ENCODE results near the gene PACRG.

Gene PACRG

DNA sequence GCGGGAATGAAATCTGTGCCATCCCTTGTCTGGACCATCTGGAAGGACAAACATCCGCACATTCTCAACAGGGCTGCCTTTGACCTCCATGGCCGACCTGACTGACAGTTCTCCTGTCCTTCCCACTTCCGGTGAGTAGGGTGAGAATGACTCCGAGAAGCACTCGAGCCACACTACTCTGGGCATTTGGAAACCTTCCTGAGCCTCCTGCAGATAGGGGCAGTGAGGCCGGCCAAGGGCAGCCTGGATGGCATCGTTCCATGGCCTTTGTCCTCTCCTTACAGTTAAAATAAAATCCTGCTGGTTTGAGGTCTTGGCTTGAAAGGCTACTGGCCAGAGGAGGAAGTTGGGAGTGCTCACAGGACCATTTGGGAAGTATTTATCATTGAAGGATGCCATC, 615.8 kb downstream of the PACRG start:
- DNase-seq (ENCODE audit: low read depth) = no peak
- TF ChIP-seq, protein P1, sequence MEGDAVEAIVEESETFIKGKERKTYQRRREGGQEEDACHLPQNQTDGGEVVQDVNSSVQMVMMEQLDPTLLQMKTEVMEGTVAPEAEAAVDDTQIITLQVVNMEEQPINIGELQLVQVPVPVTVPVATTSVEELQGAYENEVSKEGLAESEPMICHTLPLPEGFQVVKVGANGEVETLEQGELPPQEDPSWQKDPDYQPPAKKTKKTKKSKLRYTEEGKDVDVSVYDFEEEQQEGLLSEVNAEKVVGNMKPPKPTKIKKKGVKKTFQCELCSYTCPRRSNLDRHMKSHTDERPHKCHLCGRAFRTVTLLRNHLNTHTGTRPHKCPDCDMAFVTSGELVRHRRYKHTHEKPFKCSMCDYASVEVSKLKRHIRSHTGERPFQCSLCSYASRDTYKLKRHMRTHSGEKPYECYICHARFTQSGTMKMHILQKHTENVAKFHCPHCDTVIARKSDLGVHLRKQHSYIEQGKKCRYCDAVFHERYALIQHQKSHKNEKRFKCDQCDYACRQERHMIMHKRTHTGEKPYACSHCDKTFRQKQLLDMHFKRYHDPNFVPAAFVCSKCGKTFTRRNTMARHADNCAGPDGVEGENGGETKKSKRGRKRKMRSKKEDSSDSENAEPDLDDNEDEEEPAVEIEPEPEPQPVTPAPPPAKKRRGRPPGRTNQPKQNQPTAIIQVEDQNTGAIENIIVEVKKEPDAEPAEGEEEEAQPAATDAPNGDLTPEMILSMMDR (IDR thresholded peaks at IDR 0.05; ENCODE audit: low read depth, low read length) = no peak
- TF ChIP-seq MYC (IDR thresholded peaks at IDR 0.05; ENCODE audit: low read depth, low read length) (no peak), POLR2A (IDR thresholded peaks at IDR 0.05; ENCODE audit: extremely low read depth, insufficient read length) (no peak)
- TF ChIP-seq, protein P2, sequence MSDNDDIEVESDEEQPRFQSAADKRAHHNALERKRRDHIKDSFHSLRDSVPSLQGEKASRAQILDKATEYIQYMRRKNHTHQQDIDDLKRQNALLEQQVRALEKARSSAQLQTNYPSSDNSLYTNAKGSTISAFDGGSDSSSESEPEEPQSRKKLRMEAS (IDR thresholded peaks at IDR 0.05; ENCODE audit: low read depth, low read length) = no peak
- H3K4me3 ChIP-seq (ENCODE audit: low read depth, low read length) = no peak overlapping the region

DNA sequence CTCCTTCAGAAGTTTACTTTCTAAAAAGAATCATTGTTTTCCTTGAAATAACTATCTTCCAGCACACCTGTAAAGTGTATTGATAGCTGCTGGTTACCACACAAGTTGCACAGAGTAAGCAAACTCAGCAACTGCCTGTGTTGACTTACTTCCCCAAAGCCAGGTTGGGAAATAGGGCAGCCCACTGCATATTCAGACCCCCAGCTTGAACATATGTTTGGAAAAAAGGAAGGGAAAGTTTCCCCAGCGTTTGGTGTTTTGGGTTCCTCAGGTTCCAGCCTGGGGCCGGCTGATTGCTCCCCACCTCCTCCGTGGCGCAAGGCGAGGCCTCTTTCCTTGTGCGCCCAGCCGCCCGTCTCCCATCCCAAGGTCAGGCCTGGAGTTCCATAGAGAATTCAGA, 616.6 kb downstream of the PACRG start:
- H3K4me3 ChIP-seq (ENCODE audit: low read depth, low read length) = no peak overlapping the region
- peak; percentile 30 for DNase-seq (ENCODE audit: low read depth)
- TF ChIP-seq, protein P2 (IDR thresholded peaks at IDR 0.05; ENCODE audit: low read depth, low read length) = no peak
- TF ChIP-seq, protein P1 (IDR thresholded peaks at IDR 0.05; ENCODE audit: low read depth, low read length) = no peak
- TF ChIP-seq POLR2A (IDR thresholded peaks at IDR 0.05; ENCODE audit: extremely low read depth, insufficient read length) = no peak
- TF ChIP-seq MYC (IDR thresholded peaks at IDR 0.05; ENCODE audit: low read depth, low read length) = no peak

DNA sequence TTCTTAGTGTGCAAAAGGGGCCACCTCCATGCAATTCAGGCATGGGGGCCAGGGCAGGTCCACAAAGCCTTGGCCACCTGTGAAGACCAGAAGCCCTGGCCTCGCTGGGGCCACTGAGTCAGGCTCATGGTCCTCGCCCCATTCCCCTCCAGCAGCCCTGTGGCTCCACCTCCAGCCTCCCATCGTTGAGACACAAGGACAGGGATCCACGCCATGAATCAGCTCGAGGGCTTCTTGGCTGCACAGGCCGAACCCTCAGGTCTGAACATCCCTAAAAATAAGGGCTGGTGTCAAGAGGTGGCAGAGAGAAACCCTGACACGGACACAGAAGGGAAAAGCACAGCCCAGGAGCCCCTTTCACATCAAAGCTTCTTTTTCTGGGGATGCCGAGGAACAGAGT, 618.2 kb downstream of the PACRG start:
- TF ChIP-seq, protein P1 (IDR thresholded peaks at IDR 0.05; ENCODE audit: low read depth, low read length) = no peak
- TF ChIP-seq MYC (IDR thresholded peaks at IDR 0.05; ENCODE audit: low read depth, low read length) (no peak), POLR2A (IDR thresholded peaks at IDR 0.05; ENCODE audit: extremely low read depth, insufficient read length) (no peak)
- TF ChIP-seq, protein P2 (IDR thresholded peaks at IDR 0.05; ENCODE audit: low read depth, low read length) = no peak
- no peak overlapping the region for H3K4me3 ChIP-seq (ENCODE audit: low read depth, low read length)
- no peak for DNase-seq (ENCODE audit: low read depth)

DNA sequence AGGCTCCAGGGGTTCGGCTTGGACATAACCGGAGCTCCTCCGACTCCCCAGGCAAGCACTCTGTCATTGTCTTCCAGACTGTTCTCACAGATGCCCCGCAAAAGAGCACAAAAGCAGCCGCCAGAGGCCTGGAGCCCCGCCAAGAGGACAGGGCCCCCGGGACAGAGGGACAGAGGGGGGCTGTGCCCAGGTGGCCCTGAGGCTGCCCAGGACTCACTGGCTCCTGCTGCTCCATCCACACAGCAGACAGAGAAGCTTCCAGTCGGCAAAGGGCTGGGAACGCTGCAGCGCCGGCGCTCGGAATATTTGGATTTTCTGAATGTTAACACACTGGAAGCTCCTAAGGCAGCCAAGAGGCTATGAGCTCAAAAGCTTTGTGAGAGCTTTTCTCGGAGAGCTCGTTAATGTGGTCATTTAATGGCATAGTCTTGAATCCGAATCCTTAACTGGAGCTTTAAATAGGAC, 618.8 kb downstream of the PACRG start:
- no peak overlapping the region for H3K4me3 ChIP-seq (ENCODE audit: low read depth, low read length)
- DNase-seq (ENCODE audit: low read depth) = no peak
- TF ChIP-seq POLR2A (IDR thresholded peaks at IDR 0.05; ENCODE audit: extremely low read depth, insufficient read length) (no peak), MYC (IDR thresholded peaks at IDR 0.05; ENCODE audit: low read depth, low read length) (no peak)
- TF ChIP-seq, protein P1 (IDR thresholded peaks at IDR 0.05; ENCODE audit: low read depth, low read length) = no peak
- TF ChIP-seq, protein P2 (IDR thresholded peaks at IDR 0.05; ENCODE audit: low read depth, low read length) = no peak

DNA sequence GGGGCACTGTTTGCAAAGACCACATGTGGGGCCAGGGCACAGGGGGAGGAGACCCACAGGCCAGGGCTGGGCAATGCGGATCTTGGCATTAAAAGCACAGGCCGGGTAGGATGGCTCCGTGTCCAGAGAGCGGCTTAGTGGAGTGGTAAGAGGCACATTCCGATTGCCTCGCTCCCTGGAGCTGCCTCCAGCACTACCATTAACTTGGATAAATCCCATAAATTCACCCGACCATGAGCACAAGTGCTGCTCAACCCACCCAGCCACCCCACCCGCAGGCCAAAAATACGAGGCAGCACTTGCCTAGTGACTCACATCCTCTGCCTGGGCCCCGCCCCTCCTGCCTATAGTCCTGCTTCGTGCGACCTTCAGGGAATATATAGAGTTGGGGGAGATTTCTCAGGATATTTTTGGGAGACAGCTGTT, 619.3 kb downstream of the PACRG start:
- H3K4me3 ChIP-seq (ENCODE audit: low read depth, low read length) = no peak overlapping the region
- peak; percentile 53 for DNase-seq (ENCODE audit: low read depth)

DNA sequence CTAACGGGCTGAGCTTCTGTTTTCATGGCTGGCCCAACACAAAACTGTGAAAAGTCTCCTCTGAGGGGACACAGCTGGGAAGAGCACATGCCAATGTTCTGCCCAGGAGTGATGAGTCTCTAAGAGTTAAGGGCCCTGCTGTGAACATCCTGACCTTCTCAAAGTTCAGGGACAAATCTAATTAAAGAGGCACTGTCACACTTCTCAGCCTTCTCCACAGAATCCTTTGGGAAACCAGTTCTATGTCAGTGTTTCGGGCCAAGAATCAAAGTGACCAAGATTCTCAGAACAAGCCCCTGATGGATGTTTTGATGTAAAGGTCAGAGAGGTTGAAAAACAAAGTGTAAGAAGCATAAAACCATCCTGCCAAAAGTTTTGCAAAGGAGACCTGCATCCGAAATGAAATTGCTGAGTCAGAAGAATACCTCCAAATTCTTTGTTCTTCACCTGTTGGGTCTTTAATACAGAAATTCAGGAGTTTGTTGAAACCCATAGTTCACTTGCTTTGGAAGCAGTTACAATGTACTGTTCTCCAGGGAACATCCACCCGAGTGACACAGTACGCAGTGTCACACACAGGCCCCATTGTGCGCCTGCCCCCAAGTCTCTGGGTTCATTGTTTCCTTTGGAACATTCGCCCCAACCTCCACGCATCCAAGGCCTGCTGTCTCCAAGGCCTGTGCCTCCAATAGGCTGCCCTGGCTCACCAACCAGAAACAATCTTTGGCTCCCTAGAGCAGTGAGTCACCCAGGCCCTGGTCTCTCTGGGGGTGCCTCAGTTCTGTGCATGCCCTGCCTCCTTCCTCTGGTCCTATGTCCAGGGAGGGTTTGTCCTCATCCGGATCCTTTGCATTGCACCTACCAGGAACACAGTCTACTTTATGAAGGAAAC, 621.3 kb downstream of the PACRG start:
- DNase-seq (ENCODE audit: low read depth) = peak; percentile 20
- TF ChIP-seq POLR2A (IDR thresholded peaks at IDR 0.05; ENCODE audit: extremely low read depth, insufficient read length) (no peak), MYC (IDR thresholded peaks at IDR 0.05; ENCODE audit: low read depth, low read length) (no peak)
- H3K4me3 ChIP-seq (ENCODE audit: low read depth, low read length) = no peak overlapping the region

More for the DNA sequence above, 619.3 kb downstream of the PACRG start:
- no peak for TF ChIP-seq POLR2A (IDR thresholded peaks at IDR 0.05; ENCODE audit: extremely low read depth, insufficient read length)

Data from NB4 (cell line).